AG10803 (cell line): ENCODE measurements around the gene SLC25A1.

Experiments used
- DNase-seq: peaks from one replicate; pipeline ENCODE4 v3.0.0; 2010; ENCODE audit warnings: low read depth
- H3K4me3 ChIP-seq: 2 replicates; pipeline ENCODE4 v1.5.1; 2011; ENCODE audit warnings: mild to moderate bottlenecking, low read length, control low read depth
- TF ChIP-seq, protein P1 (sequence below): conservative IDR thresholded peaks from 2 replicates; pipeline ENCODE4 v1.5.1; 2011; ENCODE audit warnings: mild to moderate bottlenecking, low read length, control low read depth, inconsistent platforms

Gene SLC25A1

GRCh38 chr22:19133561-19133960 lies 45.0 kb downstream of the SLC25A1 start:
- no peak for DNase-seq
- TF ChIP-seq, protein P1, sequence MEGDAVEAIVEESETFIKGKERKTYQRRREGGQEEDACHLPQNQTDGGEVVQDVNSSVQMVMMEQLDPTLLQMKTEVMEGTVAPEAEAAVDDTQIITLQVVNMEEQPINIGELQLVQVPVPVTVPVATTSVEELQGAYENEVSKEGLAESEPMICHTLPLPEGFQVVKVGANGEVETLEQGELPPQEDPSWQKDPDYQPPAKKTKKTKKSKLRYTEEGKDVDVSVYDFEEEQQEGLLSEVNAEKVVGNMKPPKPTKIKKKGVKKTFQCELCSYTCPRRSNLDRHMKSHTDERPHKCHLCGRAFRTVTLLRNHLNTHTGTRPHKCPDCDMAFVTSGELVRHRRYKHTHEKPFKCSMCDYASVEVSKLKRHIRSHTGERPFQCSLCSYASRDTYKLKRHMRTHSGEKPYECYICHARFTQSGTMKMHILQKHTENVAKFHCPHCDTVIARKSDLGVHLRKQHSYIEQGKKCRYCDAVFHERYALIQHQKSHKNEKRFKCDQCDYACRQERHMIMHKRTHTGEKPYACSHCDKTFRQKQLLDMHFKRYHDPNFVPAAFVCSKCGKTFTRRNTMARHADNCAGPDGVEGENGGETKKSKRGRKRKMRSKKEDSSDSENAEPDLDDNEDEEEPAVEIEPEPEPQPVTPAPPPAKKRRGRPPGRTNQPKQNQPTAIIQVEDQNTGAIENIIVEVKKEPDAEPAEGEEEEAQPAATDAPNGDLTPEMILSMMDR: no peak
- H3K4me3 ChIP-seq: no peak overlapping the region

- no peak for DNase-seq
- H3K4me3 ChIP-seq: no peak overlapping the region
- TF ChIP-seq, protein P1: no peak
Measured at GRCh38 chr22:19132693-19133400, 45.7 kb downstream of the SLC25A1 start.

DNA sequence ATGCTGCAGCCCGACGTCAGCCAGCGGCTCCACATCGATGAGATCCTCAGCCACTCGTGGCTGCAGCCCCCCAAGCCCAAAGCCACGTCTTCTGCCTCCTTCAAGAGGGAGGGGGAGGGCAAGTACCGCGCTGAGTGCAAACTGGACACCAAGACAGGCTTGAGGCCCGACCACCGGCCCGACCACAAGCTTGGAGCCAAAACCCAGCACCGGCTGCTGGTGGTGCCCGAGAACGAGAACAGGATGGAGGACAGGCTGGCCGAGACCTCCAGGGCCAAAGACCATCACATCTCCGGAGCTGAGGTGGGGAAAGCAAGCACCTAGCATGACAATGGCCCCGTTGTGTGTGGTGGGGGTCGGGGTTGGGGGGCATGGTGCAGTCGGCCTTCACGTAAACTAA lies 46.4 kb downstream of the SLC25A1 start:
- no peak for DNase-seq

DNA sequence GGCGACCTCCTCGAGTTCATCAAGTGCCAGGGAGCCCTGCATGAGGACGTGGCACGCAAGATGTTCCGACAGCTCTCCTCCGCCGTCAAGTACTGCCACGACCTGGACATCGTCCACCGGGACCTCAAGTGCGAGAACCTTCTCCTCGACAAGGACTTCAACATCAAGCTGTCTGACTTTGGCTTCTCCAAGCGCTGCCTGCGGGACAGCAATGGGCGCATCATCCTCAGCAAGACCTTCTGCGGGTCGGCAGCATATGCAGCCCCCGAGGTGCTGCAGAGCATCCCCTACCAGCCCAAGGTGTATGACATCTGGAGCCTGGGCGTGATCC lies 46.9 kb downstream of the SLC25A1 start:
- no peak overlapping the region for H3K4me3 ChIP-seq
- TF ChIP-seq, protein P1: no peak
- DNase-seq: no peak

More for the DNA sequence above, 46.4 kb downstream of the SLC25A1 start:
- no peak overlapping the region for H3K4me3 ChIP-seq
- TF ChIP-seq, protein P1: no peak

DNA sequence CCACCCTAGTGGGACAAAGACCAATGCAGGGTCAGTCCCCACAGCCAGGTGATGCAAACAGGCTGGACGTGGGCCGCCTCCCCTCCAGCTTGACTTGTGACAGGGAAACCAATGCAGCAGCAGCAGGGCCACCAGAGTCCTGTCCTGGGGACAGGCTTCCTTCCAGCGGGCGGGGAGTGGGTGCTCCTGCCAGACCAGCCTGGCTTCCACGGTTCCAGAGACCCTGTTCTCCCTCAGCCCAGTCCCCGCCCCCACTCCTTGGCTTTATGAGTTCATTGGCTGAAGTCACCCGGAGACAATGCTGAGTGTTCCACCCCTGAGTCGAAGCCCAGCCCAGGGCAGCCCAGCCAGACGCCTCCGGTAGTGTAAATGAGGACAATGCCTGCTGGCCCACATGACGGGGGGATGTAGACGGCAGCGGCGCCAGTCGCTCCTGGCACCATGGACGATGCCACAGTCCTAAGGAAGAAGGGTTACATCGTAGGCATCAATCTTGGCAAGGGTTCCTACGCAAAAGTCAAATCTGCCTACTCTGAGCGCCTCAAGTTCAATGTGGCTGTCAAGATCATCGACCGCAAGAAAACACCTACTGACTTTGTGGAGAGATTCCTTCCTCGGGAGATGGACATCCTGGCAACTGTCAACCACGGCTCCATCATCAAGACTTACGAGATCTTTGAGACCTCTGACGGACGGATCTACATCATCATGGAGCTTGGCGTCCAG lies 47.4 kb downstream of the SLC25A1 start, which contains the start of gene TSSK2:
Gene TSSK2 (plus strand): TSS at position 350 of the 726 bp plus-strand sequence. CDS start 92 bp downstream, at position 442.
- H3K4me3 ChIP-seq: no peak within 1 kb of the TSS
- TF ChIP-seq, protein P1: no peak
- DNase-seq: no peak

GRCh38 chr22:19129871-19130270 lies 48.7 kb downstream of the SLC25A1 start:
- TF ChIP-seq, protein P1: no peak
- no peak overlapping the region for H3K4me3 ChIP-seq
- no peak for DNase-seq
